Stimulated activated CD8-positive, alpha-beta memory T cell treated with anti-CD3 and anti-CD28 coated beads, Interleukin-15, amount 100 ng/mL, for 24 hours (primary cell): ENCODE data around the gene GSTM2.
A peak's percentile ranks its signal among the peaks of the same experiment; 100 is the strongest.
"Not testable (repeated sequence)": the region's sequence is repeated elsewhere in the genome, so short reads cannot be mapped to it uniquely, and the experiment has no call there.

ENCODE experiments used
- DNase-seq: peaks from one replicate; pipeline ENCODE4 v3.0.0-alpha.2; 2020; ENCODE audit warnings: low read depth

GSTM2 gene

DNA sequence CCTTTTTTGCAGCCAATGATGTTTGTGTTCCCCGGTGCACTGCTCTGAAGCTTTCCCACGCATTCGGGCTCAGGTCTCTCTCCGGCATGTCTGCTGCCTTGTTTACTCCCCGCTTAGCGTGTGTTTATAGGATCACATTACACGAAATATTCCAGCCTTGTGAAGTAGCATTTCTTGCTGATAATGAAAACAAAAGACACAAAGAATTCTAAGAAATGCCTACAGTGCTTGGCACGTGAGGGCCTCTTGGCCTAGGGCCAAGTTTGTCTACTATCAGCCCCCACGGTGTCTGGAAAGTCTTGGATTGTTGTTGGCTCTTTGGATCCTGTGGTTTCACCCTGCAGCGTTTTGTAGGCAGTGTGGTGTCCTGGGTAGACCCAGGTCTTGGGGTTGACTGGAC is 23.2 kb upstream of the GSTM2 start:
- no peak for DNase-seq

DNA sequence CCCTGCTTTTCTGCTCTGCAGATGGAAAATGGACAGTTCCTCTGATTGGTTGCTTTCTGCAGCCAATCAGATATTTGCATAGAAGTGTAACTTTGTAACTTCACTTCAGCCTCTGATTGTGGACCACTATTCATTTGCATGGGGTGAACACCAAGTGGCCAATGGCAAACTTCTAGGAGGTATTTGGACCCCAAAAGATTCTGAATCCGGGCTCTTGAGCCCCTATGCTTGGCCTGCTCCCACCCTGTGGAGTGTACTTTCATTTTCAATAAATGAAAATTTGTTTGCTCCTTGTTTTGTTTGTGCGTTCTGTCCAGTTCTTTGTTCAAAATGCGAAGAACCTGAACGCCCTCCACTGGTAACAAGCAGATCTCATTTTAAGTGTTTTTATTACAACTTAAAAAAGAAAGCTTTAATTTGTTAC is 18.4 kb upstream of the GSTM2 start:
- no peak for DNase-seq

DNA sequence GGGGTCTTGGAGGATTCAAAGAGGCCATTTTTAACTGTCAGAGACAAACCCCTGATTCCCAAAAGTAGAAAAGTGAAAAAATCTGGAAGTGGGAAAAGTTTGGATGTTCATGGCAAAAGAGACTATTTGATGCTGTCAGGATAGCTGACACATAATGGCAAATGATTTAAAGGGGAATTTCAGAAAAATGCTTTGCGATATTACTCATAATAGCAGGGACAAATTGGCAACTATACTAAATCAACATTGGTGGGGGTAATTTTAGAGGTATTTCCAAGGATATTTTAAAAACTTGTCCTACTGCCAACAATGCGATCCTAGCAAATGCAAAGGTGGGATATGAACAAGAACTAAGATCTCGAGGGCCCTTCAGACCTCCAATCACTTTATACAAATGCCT is 17.2 kb upstream of the GSTM2 start:
- no peak for DNase-seq

DNA sequence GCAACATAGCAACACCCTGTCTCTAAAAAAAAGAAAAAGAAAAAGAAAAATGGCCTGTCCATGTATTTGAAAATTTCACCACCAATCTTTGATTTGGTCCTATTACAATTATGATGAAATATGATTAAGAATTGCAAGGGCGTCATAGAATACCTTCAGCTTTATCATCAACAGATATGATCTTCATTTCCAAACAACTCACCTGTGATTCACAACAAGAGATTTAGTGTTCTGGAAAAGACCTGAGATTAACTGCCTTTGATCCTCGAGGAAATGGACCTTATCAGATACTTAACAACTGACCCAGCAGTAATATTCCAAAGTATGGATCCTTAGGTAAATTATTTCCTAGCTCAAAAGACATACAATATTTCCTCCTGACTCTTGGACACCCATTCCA is 15.5 kb upstream of the GSTM2 start:
- DNase-seq = no peak

DNA sequence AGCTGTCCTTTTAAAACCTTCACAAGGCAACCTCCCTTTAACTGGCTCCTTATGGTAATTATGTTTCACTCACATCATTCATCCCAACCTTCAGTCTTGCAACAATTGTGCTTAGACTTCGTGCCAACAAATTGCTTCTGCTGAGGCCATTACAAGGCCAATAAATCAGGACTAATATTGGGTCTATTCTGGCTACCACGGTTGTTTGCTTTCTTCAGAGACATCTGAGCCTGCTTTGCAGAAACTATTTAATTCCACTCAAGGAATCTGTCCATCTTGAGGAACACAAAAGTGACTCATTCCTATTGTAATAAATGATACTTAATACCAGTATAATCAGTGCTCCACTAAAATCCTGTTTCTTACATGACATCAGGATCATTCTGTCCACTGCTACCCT is 14.6 kb upstream of the GSTM2 start:
- no peak for DNase-seq

DNA sequence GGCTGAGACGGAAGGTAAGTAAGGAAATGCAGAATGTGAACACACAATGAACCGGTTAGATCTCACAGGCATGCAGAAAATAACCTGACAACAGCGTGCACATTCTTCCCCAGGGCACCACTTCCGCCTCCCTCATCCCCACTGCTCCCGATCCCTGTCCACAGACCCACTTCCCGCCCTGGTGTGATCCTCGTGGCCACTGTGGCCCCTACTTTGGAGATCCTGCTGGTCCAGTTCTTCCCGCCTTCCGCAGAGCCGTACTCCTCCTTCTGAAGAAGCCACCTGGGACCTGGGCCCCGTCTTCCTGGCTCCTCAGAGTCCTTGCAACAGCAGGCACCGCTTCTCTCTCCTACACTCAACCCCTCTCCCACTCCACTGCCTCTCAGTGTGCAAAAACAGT is 13.3 kb upstream of the GSTM2 start:
- no peak for DNase-seq

DNA sequence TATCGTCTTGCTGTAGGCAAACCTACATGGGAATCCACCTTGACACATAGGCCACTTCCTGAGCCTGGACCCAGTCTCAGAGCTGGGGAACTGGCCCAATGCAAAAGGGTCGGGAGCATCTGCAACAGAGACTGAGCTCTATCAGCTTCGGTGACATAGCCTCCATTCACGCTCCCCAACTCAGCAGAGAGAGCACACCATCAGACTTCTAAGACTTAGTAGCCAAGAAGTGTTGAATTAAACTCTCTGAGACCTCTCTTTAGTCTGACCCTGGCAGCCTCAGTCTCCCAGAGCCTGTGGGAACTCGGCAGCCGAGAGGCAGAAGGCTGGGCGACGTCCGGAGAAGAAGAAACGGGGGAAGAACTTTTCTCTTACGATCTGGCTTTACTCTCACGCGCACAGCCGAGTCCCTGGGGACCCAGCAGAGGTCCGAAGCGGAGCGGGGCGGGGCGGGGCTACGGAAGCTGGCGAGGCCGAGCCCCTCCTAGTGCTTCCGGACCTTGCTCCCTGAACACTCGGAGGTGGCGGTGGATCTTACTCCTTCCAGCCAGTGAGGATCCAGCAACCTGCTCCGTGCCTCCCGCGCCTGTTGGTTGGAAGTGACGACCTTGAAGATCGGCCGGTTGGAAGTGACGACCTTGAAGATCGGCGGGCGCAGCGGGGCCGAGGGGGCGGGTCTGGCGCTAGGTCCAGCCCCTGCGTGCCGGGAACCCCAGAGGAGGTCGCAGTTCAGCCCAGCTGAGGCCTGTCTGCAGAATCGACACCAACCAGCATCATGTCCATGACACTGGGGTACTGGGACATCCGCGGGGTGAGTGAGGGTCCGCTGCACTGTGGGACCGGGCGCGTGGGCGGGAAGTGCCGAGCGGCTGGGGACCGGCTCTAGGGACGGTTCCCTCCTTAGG is 12.0 kb upstream of the GSTM2 start, which contains the start of gene GSTM4:
Gene GSTM4, plus strand, starts transcription at position 485 of the 905 bp plus-strand sequence. Its CDS starts 291 bp downstream, at position 776.
- DNase-seq = peak; percentile 51

DNA sequence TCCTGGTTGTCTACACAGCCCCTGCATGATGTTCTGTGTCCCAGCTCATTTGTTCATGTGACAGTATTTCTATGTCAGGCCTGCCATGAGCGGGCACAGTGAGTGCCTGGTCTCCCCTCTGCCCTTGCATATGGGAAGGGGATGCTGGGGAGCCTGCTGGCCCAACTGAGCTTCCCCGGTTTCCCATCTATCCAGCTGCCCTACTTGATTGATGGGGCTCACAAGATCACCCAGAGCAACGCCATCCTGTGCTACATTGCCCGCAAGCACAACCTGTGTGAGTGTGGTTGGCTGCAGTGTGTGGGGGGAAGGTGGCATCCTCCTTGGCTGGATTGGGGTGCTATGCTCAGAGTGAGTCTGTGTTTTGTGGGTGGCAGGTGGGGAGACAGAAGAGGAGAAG is 10.5 kb upstream of the GSTM2 start:
- no peak for DNase-seq

DNA sequence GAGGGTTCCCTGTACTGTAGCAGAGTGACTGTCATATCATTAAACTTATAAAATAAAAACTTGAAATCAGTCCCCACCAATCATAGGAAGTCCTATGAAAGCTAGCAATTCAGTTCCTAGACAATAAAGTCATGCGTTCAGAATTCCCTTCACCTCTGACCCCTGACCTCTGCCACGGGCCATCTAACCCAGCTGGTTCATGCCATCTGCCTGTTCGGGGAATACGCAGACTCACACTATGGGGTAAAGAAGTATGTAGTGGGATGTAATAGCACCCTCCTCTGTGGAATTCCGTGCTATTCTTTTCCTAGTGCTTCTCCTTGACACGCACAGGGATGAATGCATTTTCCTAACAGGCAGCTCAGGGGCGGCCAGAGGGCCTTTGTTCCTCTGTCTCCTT is 9.9 kb upstream of the GSTM2 start:
- DNase-seq = no peak

DNA sequence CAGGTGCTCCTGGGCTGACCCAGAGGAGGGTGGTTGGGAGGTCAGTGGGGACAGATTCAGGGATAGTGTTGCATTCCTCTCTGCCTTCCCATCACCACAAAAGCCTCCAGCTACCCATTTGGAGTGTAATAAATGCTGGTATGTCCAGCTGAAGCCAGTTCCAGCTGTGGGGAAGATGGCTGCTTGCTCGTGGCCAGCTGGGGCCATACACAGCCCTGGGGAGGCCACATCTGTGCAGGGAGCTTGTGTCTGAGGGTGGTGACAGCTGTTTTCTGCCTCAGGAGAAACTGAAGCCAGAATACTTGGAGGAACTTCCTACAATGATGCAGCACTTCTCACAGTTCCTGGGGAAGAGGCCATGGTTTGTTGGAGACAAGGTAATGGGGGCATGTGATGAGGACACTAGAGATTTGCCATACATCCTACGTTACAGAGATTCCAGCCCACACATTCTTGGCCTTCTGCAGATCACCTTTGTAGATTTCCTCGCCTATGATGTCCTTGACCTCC is 9.3 kb upstream of the GSTM2 start:
- no peak for DNase-seq

DNA sequence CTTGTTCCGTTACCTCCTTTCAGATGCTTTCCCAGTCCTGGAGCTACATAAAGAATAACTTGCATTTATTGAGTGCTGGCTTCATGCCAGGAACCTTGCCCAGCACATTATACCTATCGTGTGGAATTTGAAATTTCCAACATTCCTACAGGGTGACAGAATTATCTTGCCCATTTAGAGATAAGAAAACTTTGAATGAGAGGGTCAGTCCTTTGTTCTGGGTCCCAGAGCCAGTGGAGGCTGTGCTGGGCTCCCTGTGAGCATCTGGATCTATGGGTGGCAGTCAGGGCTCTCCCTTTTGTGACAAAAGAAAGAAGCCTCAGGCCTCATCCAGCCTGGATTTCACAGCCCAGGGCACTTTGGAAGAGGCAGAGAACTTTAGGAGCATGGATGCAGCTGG is 8.7 kb upstream of the GSTM2 start:
- DNase-seq = no peak

DNA sequence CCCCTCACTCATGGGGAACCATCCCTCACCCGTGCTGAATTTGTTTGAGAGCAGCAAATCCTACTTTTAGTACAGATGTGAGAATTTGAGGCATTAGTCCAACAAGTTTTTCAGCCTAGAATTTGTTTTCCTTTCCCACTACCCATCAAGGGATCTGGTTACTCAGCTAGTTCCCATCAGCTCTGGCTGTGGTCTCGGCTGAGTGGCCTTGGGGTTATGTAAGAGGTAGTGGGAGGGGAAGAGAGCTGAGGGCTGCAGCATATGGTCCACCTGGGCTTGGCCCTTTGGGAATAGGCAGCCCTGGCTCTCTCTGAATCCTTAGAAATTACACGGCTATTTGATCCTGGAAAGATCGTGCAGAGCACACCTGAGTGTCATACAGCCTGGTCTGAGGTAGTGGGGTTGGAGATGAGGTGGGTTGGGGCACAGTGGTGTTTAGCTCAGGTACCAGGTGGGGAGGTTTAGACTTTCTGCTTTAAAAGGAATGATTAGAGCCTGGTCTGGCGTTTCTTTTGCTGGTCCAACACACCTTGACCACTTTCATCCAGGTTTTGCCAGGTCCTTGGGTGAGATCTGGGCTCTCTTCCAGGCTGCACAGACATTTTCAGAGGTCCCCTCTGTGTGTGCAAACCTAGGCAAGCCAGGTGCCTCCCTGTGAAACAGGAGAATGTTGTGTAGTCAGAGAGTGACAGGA is 7.7 kb upstream of the GSTM2 start:
- no peak for DNase-seq

DNA sequence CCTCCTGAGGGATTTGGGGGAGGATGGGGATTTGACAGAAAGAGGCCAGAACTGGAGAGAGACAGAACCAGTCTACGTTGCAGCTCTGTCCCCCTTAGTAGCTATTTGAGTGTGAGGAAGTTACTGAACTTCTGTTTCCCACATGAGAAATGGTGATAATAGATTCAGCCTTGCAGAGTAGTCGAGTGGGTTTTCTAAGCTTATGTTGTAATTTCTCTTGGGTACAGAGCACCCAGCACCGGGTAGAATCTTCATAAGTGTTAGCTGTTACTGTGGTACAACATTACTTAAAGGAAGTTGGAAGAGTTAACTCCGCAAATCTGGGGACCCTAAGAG is 7.2 kb upstream of the GSTM2 start:
- not testable (repeated sequence) for DNase-seq

DNA sequence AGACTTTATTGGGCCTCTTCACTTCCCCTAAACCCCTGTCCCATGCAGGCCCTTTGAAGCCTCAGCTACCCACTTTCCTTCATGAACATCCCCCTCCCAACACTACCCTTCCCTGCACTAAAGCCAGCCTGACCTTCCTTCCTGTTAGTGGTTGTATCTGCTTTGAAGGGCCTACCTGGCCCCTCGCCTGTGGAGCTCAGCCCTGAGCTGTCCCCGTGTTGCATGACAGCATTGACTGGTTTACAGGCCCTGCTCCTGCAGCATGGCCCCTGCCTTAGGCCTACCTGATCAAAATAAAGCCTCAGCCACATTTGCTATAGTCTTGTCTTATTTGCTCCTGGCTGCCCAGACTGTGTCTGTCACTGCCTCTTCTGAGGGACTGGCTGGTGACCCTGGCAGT is 6.5 kb upstream of the GSTM2 start:
- DNase-seq = no peak

DNA sequence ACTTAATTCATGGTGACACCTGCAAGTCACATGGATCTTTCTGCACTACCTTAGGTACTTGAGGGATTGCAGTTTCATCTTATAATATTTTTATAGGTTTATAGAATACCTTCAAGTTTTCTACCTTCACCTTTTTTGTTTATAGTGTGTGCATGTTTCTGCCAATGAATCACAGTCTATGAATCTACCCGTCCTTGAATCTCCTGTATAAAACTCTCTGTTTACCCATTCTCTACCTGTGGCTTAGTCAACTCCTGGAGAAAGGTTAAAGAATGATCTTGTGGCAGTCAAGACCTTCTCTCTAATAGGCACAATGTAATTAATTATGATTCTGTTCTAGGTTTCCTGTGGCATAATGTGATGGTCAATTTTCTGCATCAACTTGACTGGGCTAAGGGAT is 3.2 kb upstream of the GSTM2 start:
- DNase-seq = no peak

DNA sequence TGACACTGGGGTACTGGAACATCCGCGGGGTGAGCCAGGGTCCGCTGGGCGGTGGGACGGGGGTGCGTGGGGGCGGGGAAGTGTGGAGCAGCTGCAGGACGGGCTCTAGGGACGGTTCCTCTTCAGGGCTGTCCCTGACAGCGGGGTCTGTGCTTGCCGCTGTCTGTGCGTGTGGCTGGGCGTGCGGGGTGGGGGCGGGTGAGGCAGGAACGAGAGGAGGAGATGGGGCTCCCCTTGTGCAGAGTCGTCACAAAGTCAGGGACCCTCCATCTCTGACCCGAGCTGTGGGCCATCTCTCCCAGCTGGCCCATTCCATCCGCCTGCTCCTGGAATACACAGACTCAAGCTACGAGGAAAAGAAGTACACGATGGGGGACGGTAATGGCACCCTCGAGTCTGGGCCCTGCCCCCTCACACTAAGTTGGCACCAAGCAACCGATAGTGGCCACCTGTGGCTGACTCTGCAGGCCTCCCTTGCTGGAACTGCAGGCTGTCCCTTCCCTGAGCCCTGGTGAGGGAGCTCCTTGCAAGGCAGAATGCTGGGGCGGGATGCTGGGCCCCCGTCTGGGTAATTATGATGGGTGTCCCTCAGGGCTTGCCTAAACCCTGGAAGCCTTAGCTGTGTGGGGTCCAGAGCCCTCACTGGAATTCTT is 392 bp downstream of the GSTM2 start:
- no peak for DNase-seq

DNA sequence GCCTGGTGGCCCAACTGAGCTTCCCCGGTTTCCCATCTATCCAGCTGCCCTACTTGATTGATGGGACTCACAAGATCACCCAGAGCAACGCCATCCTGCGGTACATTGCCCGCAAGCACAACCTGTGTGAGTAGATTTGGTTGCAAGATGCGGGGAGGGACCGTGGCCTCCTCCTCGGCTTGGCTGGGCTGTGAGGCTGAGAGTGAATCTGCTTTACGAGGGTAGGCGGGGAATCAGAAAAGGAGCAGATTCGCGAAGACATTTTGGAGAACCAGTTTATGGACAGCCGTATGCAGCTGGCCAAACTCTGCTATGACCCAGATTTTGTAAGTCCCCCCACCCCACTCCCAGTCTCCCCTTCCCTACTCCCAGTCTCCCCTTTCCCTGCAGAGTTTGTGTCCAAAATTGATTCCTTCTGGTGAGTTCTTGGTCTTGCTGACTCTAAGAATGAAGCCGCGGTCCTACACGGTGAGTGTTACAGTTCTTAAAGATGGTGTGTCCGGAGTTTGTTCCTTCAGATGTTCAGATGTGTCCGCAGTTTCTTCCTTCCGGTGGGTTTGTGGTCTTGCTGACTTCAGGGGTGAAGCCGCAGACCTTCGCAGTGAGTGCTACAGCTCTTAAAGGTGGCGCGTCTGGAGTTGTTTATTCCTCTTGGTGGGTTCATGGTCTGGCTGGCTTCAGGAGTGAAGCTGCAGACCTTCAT is 1.5 kb downstream of the GSTM2 start:
- DNase-seq = no peak

DNA sequence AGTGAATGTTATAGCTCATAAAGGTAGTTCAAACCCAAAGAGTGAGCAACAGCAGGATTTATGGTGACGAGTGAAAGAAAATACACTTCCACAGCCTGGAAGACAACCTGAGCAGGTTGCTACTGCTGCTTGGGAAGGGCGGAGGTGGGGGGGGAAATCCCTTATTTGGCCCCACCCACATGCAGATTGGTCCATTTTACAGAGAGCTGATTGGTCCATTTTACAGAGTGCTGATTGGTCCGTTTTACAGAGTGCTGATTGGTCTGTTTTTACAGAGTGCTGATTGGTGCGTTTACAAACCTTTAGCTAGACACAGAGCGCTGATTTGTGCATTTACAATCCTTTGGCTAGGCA is 2.1 kb downstream of the GSTM2 start:
- not testable (repeated sequence) for DNase-seq

DNA sequence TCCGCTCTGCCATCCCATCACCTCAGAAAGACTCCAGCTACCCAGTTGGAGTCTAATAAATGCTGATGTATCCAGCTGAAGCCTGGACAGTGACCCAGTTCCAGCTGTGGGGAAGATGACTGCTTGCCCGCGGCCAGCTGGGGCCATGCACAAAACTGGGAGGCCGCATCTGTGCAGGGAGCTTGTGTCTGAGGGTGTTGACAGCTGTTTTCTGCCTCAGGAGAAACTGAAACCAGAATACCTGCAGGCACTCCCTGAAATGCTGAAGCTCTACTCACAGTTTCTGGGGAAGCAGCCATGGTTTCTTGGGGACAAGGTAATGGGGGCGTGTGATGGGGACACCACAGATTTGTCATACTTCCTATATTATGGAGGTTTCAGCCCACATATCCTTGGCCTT is 3.2 kb downstream of the GSTM2 start:
- DNase-seq = no peak

DNA sequence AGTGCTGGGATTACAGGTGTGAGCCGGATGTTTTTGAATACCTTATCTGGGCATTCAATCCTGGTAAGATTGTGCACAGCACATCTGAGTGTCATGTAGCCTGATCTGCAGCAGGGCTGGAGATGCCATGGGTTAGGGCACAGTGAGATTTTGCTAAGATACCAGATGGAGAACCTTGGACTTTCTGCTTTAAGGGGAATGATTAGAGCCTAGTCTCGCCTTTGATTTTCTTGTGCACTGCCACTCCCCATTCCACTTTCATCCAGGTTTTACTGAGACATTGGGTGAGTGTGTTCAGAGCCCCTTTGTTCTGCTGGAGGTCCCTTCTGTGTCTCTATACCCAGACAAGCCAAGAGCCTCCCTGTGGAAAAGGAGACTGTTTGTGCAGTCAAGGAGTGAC is 6.0 kb downstream of the GSTM2 start:
- not testable (repeated sequence) for DNase-seq

DNA sequence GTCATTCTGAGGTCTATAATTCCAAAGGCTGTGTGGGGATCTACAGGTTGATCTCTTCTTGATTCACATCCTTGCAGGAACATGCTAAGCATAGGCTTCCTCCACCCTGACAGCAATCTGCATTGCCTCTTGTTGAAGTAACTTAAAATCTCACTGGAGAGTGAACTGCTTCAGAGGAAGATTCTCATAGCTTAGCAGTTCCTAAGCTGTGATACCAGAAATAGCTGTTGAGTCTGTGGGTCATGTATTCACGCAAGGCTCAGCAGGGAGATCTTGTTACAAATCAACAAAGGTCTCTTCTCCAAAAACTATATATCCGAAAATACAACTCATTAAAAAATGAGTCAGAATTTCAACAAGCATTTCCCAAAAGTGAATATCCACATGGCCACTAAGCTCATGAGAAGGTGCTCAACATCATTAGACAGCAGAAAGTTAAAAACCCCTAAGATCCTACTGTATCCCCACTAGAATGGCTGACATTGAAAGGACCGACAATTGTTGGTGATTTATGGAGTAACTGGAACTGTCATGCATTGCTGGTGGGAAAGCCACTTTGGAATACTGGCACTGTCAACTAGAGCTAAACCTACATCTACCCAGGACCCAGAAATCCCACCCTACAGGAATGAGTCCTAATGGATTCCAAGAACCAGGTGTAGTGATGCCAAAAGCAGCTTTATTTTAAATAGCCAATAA is 9.0 kb downstream of the GSTM2 start:
- DNase-seq = not testable (repeated sequence)

DNA sequence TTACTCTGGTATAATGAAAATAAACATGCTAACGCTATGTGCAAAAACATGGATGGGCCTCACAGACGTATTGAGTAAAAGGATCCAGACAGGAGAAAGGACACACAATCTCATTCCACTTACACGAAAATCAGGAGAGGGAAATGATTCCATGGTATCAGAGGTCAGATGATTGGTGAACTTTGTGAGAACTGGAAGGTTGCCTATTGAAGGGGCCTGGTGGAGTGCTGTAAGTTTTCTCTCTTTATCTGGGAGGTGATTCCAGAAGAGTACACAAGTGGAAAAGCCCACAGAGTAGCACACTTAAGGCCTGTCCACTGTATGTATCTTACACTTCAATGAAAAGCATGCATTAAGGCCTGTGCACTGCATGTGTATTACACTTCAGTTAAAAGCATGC is 9.6 kb downstream of the GSTM2 start:
- DNase-seq = no peak
